Trophoblast cell (in vitro differentiated cells and primary cell): ENCODE results near the gene MAML2.

ENCODE experiments used
- DNase-seq, 2 donors: peaks; one replicate each; pipeline ENCODE4 v3.0.0-alpha.2; 2016
- H2AFZ ChIP-seq: 2 replicates; pipeline ENCODE4 v1.6.1; 2013; ENCODE audit warnings: low read length, moderate library complexity, mild to moderate bottlenecking; ENCODE audit not compliant: insufficient read depth, poor library complexity
- H2AK5ac ChIP-seq: 2 replicates; pipeline ENCODE4 v1.6.1; 2013; ENCODE audit warnings: mild to moderate bottlenecking, low read length
- H2BK120ac ChIP-seq: 2 replicates; pipeline ENCODE4 v1.6.1; 2013; ENCODE audit warnings: low read length, mild to moderate bottlenecking, moderate library complexity; ENCODE audit not compliant: insufficient read depth, poor library complexity
- H2BK12ac ChIP-seq: 2 replicates; pipeline ENCODE4 v1.6.1; 2013; ENCODE audit warnings: mild to moderate bottlenecking, low read length, moderate library complexity
- H2BK5ac ChIP-seq: 2 replicates; pipeline ENCODE4 v1.6.1; 2013; ENCODE audit warnings: low read length, low read depth, moderate library complexity, mild to moderate bottlenecking; ENCODE audit not compliant: poor library complexity
- H3K14ac ChIP-seq: 2 replicates; pipeline ENCODE4 v1.6.1; 2013; ENCODE audit warnings: mild to moderate bottlenecking, low read length
- H3K18ac ChIP-seq: 2 replicates; pipeline ENCODE4 v1.6.1; 2013; ENCODE audit warnings: mild to moderate bottlenecking, low read length
- H3K23ac ChIP-seq: 2 replicates; pipeline ENCODE4 v1.6.1; 2013; ENCODE audit warnings: low read length
- H3K27ac ChIP-seq: 2 replicates; pipeline ENCODE4 v1.5.1; 2013; ENCODE audit warnings: low read depth, mild to moderate bottlenecking, inconsistent platforms, low read length, moderate library complexity
- H3K27me3 ChIP-seq: 2 replicates; pipeline ENCODE4 v1.6.1; 2013; ENCODE audit warnings: inconsistent platforms, mild to moderate bottlenecking, low read length, moderate library complexity; ENCODE audit not compliant: insufficient read depth
- H3K36me3 ChIP-seq, 2 experiments: 1 replicate in 1 of 2; 2 replicates in 1 of 2; pipeline ENCODE4 v1.6.1; 2013; ENCODE audit warnings: low read length in 2 of 2, mild to moderate bottlenecking in 2 of 2, moderate library complexity in 1 of 2; ENCODE audit not compliant: insufficient read depth in 2 of 2, control insufficient read depth in 1 of 2
- H3K4ac ChIP-seq: 2 replicates; pipeline ENCODE4 v1.6.1; 2013; ENCODE audit warnings: low read depth, mild to moderate bottlenecking, low read length, moderate library complexity
- H3K4me1 ChIP-seq, 2 experiments: 1 replicate in 1 of 2; 2 replicates in 1 of 2; pipeline ENCODE4 v1.6.1; 2013; ENCODE audit warnings: low read length in 2 of 2, mild to moderate bottlenecking in 2 of 2, moderate library complexity in 1 of 2; ENCODE audit not compliant: insufficient read depth in 2 of 2, control insufficient read depth in 1 of 2
- H3K4me2 ChIP-seq: 2 replicates; pipeline ENCODE4 v1.6.1; 2013; ENCODE audit warnings: inconsistent platforms, mild to moderate bottlenecking, low read length, moderate library complexity
- H3K4me3 ChIP-seq: 2 replicates; pipeline ENCODE4 v1.5.1; 2013; ENCODE audit warnings: mild to moderate bottlenecking, low read depth, low read length, inconsistent platforms
- H3K79me1 ChIP-seq: one replicate; pipeline ENCODE4 v1.6.1; 2013; ENCODE audit warnings: low read length
- H3K79me2 ChIP-seq: 2 replicates; pipeline ENCODE4 v1.6.1; 2013; ENCODE audit warnings: low read length, mild to moderate bottlenecking; ENCODE audit not compliant: control insufficient read depth, insufficient read depth, poor library complexity
- H3K9ac ChIP-seq: 2 replicates; pipeline ENCODE4 v1.6.1; 2013; ENCODE audit warnings: mild to moderate bottlenecking, low read length
- H3K9me3 ChIP-seq: 2 replicates; pipeline ENCODE4 v1.6.1; 2013; ENCODE audit warnings: low read depth, mild to moderate bottlenecking, control low read depth, inconsistent platforms, low read length; ENCODE audit not compliant: insufficient read depth
- H4K12ac ChIP-seq: 2 replicates; pipeline ENCODE4 v1.6.1; 2013; ENCODE audit warnings: low read depth, mild to moderate bottlenecking, low read length, moderate library complexity
- H4K8ac ChIP-seq: 2 replicates; pipeline ENCODE4 v1.6.1; 2013; ENCODE audit warnings: low read depth, mild to moderate bottlenecking, low read length, moderate library complexity
- H4K91ac ChIP-seq: one replicate; pipeline ENCODE4 v1.6.1; 2013; ENCODE audit warnings: low read depth, mild to moderate bottlenecking, low read length, moderate library complexity
- WGBS: extraction: QIAGEN DNeasy Blood & Tissue Kit; methylation state at CpG from one replicate; pipeline ENCODE4 v1.1.7; 2013; ENCODE audit warnings: missing lambda C conversion rate; ENCODE audit not compliant: insufficient read length, insufficient coverage; ENCODE audit errors: extremely low coverage; 5-methylcytosine and 5-hydroxymethylcytosine counted together

MAML2 gene

GRCh38 chr11:96299155-96299888, 43.7 kb downstream of the MAML2 start:
- H3K27me3 ChIP-seq: no peaks in the 10 kb centered on the region
- H3K79me2 ChIP-seq: peaks cover 5% of the 10 kb centered on the region
- H2AFZ ChIP-seq: no peak overlapping the region
- H3K4me2 ChIP-seq: no peak overlapping the region
- no peak overlapping the region for H3K14ac ChIP-seq
- peak overlapping the region; percentile 29 for H2BK12ac ChIP-seq
- H4K12ac ChIP-seq: no peak overlapping the region
- peaks cover 7 to 10% of the 10 kb centered on the region in 2 experiments for H3K36me3 ChIP-seq
- no peak for DNase-seq
- no peak overlapping the region for H3K9ac ChIP-seq
- H2AK5ac ChIP-seq: no peak overlapping the region
- H2BK120ac ChIP-seq: no peak overlapping the region
- H2BK5ac ChIP-seq: no peak overlapping the region
- WGBS: no CpG with 5 or more reads among the region's 8 CpGs
- H3K4ac ChIP-seq: peak overlapping the region; percentile 23
- H3K23ac ChIP-seq: no peak overlapping the region
- H4K91ac ChIP-seq: no peak overlapping the region
- no peaks in the 10 kb centered on the region for H3K79me1 ChIP-seq
- peak overlapping the region; percentile 56 for H3K18ac ChIP-seq
- no peak overlapping the region for H3K4me3 ChIP-seq
- H4K8ac ChIP-seq: no peak overlapping the region
- no peak overlapping the region for H3K27ac ChIP-seq
- H3K4me1 ChIP-seq: peaks cover 2 to 4% of the 10 kb centered on the region in 2 experiments
- no peaks in the 10 kb centered on the region for H3K9me3 ChIP-seq

GRCh38 chr11:96295369-96295768, 47.6 kb downstream of the MAML2 start:
- no peak for DNase-seq
- H3K23ac ChIP-seq: no peak overlapping the region
- H3K79me2 ChIP-seq: peaks cover 2% of the 10 kb centered on the region
- WGBS: no CpG with 5 or more reads among the region's 4 CpGs
- no peak overlapping the region for H2AFZ ChIP-seq
- H4K8ac ChIP-seq: no peak overlapping the region
- H3K14ac ChIP-seq: no peak overlapping the region
- H2BK12ac ChIP-seq: no peak overlapping the region
- no peaks in the 10 kb centered on the region for H3K9me3 ChIP-seq
- H2AK5ac ChIP-seq: no peak overlapping the region
- H3K18ac ChIP-seq: no peak overlapping the region
- H4K12ac ChIP-seq: no peak overlapping the region
- no peak overlapping the region for H4K91ac ChIP-seq
- peaks cover 2% of the 10 kb centered on the region in 2 experiments for H3K4me1 ChIP-seq
- no peak overlapping the region for H3K9ac ChIP-seq
- no peaks in the 10 kb centered on the region for H3K79me1 ChIP-seq
- no peak overlapping the region for H3K4ac ChIP-seq
- no peaks in the 10 kb centered on the region for H3K27me3 ChIP-seq
- H2BK5ac ChIP-seq: no peak overlapping the region
- no peak overlapping the region for H3K27ac ChIP-seq
- H3K36me3 ChIP-seq: peaks cover 6 to 10% of the 10 kb centered on the region in 2 experiments
- H3K4me3 ChIP-seq: no peak overlapping the region
- H2BK120ac ChIP-seq: no peak overlapping the region
- H3K4me2 ChIP-seq: no peak overlapping the region

GRCh38 chr11:96294289-96294688, 48.7 kb downstream of the MAML2 start:
- Histone ChIP-seq H3K9me3 (no peaks in the 10 kb centered on the region), H3K27ac (no peak overlapping the region), H3K9ac (no peak overlapping the region), H3K4me3 (no peak overlapping the region), H2BK5ac (no peak overlapping the region), H3K4me2 (no peak overlapping the region), H3K4me1 (no peaks in the 10 kb centered on the region), H3K23ac (no peak overlapping the region), H3K14ac (no peak overlapping the region), H3K27me3 (no peaks in the 10 kb centered on the region), H4K12ac (no peak overlapping the region), H4K8ac (no peak overlapping the region), H2BK12ac (no peak overlapping the region), H2AFZ (no peak overlapping the region), H3K36me3 (peaks cover 6% of the 10 kb centered on the region in 2 experiments), H3K79me1 (no peaks in the 10 kb centered on the region), H4K91ac (no peak overlapping the region), H3K18ac (no peak overlapping the region), H2AK5ac (no peak overlapping the region), H3K4ac (no peak overlapping the region), H3K79me2 (no peaks in the 10 kb centered on the region), H2BK120ac (no peak overlapping the region)
- no peak for DNase-seq
- WGBS: no CpG with 5 or more reads among the region's 3 CpGs

GRCh38 chr11:96293598-96294021, 49.4 kb downstream of the MAML2 start:
- no peak overlapping the region for H3K4me3 ChIP-seq
- H3K9ac ChIP-seq: no peak overlapping the region
- no peak overlapping the region for H2AFZ ChIP-seq
- no peak overlapping the region for H4K8ac ChIP-seq
- H3K27me3 ChIP-seq: no peaks in the 10 kb centered on the region
- no peaks in the 10 kb centered on the region for H3K9me3 ChIP-seq
- H2AK5ac ChIP-seq: no peak overlapping the region
- peaks cover 5 to 6% of the 10 kb centered on the region in 2 experiments for H3K36me3 ChIP-seq
- H3K79me1 ChIP-seq: no peaks in the 10 kb centered on the region
- H2BK5ac ChIP-seq: no peak overlapping the region
- DNase-seq: no peak
- H3K14ac ChIP-seq: no peak overlapping the region
- H3K4me1 ChIP-seq: no peaks in the 10 kb centered on the region
- no peak overlapping the region for H3K23ac ChIP-seq
- H3K4ac ChIP-seq: no peak overlapping the region
- no peaks in the 10 kb centered on the region for H3K79me2 ChIP-seq
- no peak overlapping the region for H3K4me2 ChIP-seq
- no peak overlapping the region for H2BK120ac ChIP-seq
- no peak overlapping the region for H3K27ac ChIP-seq
- H4K12ac ChIP-seq: no peak overlapping the region
- no peak overlapping the region for H2BK12ac ChIP-seq
- no peak overlapping the region for H3K18ac ChIP-seq
- H4K91ac ChIP-seq: no peak overlapping the region
- WGBS: no CpG with 5 or more reads among the region's 3 CpGs
